ENCODE data around the gene REEP1. TPM values are rescaled to one million over a fixed set of nuclear protein-coding genes. Genes with fewer than 3 reads are reported as not detected.

REEP1 gene
- total RNA-seq, 1 experiment from 2014 or later, result 0.23 TPM

GRCh38 chr2:86238354-86238753, 99.1 kb downstream of the REEP1 start:
- Histone ChIP-seq H3K27ac (ENCODE audit: low read length) (no peak overlapping the region), H3K27me3 (ENCODE audit: control insufficient read depth, insufficient read depth, low read length) (no peaks in the 10 kb centered on the region; the same call in 1 of the 2 replicates), H3K9me3 (ENCODE audit: control insufficient read depth, insufficient read depth, low read depth, low read length) (no peaks in the 10 kb centered on the region), H3K36me3 (ENCODE audit: control insufficient read depth, insufficient read depth, low read length) (no peaks in the 10 kb centered on the region), H3K4me1 (ENCODE audit: control insufficient read depth, insufficient read depth, low read length) (no peaks in the 10 kb centered on the region), H3K4me3 (ENCODE audit: low read depth in 2 of 2, low read length in 2 of 2) (no peak overlapping the region)
- BruUV-seq (replicated peaks), result no TSS peak
- TF ChIP-seq SIN3A (IDR thresholded peaks at IDR 0.05; ENCODE audit: borderline replicate concordance, insufficient read depth, low read depth, low read length) (no peak), POLR2AphosphoS5 (IDR thresholded peaks at IDR 0.05; ENCODE audit: low read depth, low read length) (no peak), TCF7L2 (IDR thresholded peaks at IDR 0.05; ENCODE audit: low read depth, low read length) (no peak)
- TF ChIP-seq, protein P1, sequence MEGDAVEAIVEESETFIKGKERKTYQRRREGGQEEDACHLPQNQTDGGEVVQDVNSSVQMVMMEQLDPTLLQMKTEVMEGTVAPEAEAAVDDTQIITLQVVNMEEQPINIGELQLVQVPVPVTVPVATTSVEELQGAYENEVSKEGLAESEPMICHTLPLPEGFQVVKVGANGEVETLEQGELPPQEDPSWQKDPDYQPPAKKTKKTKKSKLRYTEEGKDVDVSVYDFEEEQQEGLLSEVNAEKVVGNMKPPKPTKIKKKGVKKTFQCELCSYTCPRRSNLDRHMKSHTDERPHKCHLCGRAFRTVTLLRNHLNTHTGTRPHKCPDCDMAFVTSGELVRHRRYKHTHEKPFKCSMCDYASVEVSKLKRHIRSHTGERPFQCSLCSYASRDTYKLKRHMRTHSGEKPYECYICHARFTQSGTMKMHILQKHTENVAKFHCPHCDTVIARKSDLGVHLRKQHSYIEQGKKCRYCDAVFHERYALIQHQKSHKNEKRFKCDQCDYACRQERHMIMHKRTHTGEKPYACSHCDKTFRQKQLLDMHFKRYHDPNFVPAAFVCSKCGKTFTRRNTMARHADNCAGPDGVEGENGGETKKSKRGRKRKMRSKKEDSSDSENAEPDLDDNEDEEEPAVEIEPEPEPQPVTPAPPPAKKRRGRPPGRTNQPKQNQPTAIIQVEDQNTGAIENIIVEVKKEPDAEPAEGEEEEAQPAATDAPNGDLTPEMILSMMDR (IDR thresholded peaks at IDR 0.05), result no peak
- DNase-seq (ENCODE audit: low read depth, low spot score) (no peak), ATAC-seq (no peak)
- ChIA-PET POLR2A (no interaction called here), CTCF (no interaction called here)
- in situ Hi-C loops (cut with HindIII; ENCODE audit: low pct_unique_long_range_greater_than_20kb, low sequenced_read_pairs) (no loop called here), intact Hi-C loops (cut with micrococcal nuclease; ENCODE audit: unreplicated experiment) (no loop called here)

- Histone ChIP-seq H3K27ac (ENCODE audit: low read length) (no peak overlapping the region), H3K36me3 (ENCODE audit: control insufficient read depth, insufficient read depth, low read length) (no peaks in the 10 kb centered on the region), H3K27me3 (ENCODE audit: control insufficient read depth, insufficient read depth, low read length) (no peaks in the 10 kb centered on the region; the same call in 1 of the 2 replicates), H3K4me3 (ENCODE audit: low read depth in 2 of 2, low read length in 2 of 2) (no peak overlapping the region), H3K4me1 (ENCODE audit: control insufficient read depth, insufficient read depth, low read length) (no peaks in the 10 kb centered on the region), H3K9me3 (ENCODE audit: control insufficient read depth, insufficient read depth, low read depth, low read length) (no peaks in the 10 kb centered on the region)
- ATAC-seq, result no peak
- intact Hi-C loops (cut with micrococcal nuclease; ENCODE audit: unreplicated experiment), result no loop called here
- TF ChIP-seq POLR2AphosphoS5 (IDR thresholded peaks at IDR 0.05; ENCODE audit: low read depth, low read length) (no peak), SIN3A (IDR thresholded peaks at IDR 0.05; ENCODE audit: borderline replicate concordance, insufficient read depth, low read depth, low read length) (no peak), TCF7L2 (IDR thresholded peaks at IDR 0.05; ENCODE audit: low read depth, low read length) (no peak), REST (IDR thresholded peaks at IDR 0.05; ENCODE audit: insufficient read depth in 1 of 2, low read depth in 2 of 2, low read length in 1 of 2) (no peak)
- TF ChIP-seq, protein P1 (IDR thresholded peaks at IDR 0.05), result no peak
- POLR2A ChIA-PET, result interaction anchor here (0.6 kb wide), 1 partner anchor 16 kb away, joined by 8 read pairs; no protein-coding TSS in a partner anchor
- DNase-seq (ENCODE audit: low read depth, low spot score), result no peak
- no TSS peak for BruUV-seq (replicated peaks)
- in situ Hi-C loops (cut with HindIII; ENCODE audit: low pct_unique_long_range_greater_than_20kb, low sequenced_read_pairs), result no loop called here
- CTCF ChIA-PET, result no interaction called here
Measured at GRCh38 chr2:86237172-86237571, 100.3 kb downstream of the REEP1 start.

Data from Panc1 (cell line).